Measurements from ENCODE around the gene AMMECR1.
"Not testable (repeated sequence)": the region's sequence is repeated elsewhere in the genome, so short reads cannot be mapped to it uniquely, and the experiment has no call there.

AMMECR1 gene

DNA sequence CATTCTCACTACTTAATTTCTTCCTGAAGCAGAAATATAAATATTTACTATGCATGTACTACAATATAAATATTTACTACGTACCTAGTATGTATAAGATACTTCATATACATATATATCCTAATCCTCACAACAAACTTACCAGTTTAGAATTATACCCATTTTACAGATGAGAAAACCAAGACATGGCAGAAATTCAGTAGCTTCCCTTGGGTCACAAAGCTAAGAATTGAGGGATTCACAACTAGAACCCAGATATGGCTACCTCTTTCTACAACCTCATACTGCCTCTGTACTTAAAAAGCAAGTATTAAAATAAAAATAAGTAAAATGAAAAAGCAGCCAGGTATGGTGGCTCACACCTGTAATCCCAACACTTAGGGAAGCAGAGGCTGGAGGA lies 65.9 kb downstream of the AMMECR1 start:
- no peak for DNase-seq

DNA sequence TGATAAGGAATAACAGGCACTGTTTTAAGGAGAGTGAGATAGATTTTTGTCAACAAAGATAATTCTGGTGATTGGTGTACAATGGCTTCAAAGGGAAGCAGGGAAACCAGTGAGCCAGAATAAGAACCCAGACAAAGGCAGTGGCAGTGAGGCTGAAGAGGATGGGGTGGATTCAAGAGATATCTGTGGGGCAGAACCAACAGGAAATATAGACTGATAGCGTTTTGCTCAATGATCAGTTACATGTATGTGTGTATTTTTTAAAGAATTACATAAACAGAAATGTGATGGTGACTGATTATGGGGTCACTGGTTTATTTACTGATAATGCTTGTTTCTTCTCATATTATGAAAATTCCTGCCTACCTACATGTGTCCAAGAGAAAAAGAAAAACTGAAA lies 66.4 kb downstream of the AMMECR1 start:
- no peak for DNase-seq

DNA sequence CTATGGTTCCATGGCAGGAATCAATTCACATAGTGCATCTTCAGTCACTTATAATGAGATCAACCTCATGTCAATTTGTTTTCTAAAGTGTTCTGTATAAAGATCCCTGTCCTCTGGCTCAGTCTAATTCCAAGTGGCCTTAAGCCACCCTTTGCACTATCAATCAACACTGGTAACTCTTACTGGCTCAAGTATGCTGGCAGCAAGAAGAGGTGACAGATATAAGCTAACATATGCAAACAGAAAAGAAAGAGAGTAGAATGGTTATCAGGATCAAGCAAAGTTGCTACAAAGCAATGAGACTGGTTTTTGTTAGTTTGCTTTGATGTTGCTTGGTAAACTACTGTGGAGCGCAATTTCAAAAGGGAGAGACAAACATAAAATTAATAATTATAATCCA lies 67.0 kb downstream of the AMMECR1 start:
- no peak for DNase-seq

DNA sequence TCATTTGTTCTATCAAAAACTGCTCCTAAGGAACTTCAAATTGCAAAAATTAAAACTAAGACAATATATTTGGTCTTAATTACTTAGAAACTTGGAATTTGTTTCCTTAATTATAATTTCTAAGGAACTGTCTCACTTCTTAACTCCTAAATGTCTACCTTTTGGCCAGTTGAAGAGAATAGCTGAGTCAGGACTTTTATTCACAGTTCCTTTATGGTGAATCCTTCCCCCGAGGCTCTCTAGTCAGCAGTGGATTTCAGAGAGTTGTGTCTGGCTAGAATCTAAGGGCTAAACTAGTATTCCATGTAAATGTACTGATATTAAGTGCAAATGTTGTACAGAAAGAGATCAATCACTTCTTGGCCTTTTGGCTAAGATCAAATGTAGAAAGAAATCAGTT lies 69.3 kb downstream of the AMMECR1 start:
- no peak for DNase-seq

DNA sequence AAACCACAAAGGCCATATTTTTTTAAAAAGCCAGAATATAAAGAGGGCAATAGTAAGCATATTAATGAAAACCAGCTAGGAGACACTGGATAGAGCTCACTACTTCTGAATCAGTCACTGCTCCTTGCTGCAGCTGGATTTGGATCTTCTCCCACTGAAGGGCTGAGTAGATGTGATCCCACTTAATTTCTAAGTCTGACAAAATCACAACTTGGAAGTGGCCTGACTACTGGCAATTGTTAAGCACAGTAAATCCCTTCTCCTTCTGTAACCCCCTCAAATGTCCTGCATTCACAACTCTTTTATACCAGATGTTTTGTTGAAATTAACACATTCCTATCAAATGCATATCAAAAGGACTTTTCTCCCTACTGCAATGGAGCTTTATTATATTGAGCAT lies 72.9 kb downstream of the AMMECR1 start:
- DNase-seq: no peak

DNA sequence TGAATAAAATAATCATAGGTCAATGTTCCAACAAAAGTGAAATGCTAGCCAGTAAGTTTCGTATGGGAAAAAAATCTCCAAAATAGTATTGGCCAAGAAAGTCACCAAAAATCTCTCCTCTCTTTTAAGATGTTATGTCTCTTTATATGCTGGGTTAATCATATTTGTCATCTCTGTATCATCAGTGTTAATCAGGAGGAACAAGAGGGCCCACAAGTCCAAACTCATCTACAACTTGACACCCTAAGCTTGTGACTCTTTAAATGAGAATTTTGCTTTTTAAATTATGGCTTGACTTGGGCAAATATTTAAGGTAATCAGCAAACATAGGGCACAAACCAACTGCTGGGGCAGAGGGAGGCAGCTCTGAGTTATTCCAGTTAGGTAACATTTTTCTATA lies 75.5 kb downstream of the AMMECR1 start:
- no peak for DNase-seq

DNA sequence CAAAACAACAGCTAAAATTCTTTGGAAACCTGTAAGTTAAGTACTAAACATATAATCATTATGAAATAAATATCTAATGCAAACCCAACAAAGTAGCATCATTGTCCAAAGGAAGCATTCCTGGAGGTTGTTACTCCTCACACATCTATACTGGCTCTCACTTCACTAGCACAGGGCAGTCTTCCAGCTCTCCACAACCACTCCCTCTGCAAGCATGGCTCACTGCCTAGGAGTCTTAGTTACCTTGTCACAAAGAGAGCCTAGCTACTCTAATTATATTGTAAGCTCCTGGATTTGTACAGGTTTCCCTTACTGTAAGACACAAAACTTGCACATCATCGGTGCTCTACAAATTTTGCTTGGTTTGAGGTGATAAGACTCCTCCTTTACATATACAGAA lies 76.1 kb downstream of the AMMECR1 start:
- no peak for DNase-seq

DNA sequence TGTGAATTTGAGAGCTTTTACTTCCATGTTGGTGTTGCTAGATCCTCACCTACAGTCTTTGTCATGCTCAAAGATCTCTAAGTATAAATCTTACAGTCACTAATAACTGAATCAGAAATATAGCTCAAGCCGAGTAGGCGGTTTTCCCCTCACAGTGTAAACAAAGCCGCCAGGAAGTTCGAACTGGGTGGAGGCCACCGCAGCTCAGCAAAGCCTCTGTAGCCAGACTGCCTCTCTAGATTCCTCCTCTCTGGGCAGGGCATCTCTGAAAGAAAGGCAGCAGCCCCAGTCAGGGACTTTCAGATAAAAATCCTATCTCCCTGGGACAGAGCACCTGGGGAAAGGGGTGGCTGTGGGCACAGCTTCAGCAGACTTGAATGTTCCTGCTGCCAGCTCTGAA lies 79.6 kb downstream of the AMMECR1 start:
- DNase-seq: peak; percentile 46 to 62

DNA sequence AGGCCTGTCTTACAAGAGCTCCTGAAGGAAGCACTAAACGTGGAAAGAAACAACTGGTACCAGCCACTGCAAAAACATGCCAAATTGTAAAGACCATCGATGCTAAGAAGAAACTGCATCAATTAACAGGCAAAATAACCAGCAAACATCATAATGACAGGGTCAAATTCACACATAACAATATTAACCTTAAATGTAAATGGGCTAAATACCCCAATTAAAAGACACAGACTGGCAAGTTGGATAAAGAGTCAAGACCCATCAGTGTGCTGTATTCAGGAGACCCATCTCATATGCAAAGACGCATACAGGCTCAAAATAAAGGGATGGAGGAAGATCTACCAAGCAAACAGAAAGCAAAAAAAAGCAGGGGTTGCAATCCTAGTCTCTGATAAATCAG lies 86.4 kb downstream of the AMMECR1 start:
- DNase-seq: not testable (repeated sequence)

DNA sequence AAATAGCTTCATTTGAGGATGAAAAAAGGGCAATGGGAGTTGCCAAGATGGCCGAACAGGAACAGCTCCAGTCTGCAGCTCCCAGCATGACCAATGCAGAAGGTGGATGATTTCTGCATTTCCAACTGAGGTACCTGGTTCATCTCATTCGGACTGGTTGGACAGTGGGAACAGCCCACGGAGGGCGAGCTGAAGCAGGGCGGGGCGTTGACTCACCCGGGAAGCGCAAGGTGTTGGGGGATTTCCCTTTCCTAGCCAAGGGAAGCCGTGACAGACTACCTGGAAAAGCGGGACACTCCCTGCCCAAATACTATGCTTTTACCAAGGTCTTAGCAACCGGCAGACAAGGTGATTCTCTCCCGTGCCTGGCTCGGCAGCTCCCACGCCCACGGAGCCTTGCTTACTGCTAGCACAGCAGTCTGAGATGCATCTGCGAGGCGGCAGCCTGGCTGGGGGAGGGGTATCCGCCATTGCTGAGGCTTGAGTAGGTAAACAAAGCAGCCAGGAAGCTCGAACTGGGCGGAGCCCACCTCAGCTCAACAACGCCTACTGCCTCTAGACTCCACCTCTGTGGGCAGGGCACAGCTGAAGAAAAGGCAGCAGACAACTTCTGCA lies 88.3 kb downstream of the AMMECR1 start:
- DNase-seq: peak; percentile 82

DNA sequence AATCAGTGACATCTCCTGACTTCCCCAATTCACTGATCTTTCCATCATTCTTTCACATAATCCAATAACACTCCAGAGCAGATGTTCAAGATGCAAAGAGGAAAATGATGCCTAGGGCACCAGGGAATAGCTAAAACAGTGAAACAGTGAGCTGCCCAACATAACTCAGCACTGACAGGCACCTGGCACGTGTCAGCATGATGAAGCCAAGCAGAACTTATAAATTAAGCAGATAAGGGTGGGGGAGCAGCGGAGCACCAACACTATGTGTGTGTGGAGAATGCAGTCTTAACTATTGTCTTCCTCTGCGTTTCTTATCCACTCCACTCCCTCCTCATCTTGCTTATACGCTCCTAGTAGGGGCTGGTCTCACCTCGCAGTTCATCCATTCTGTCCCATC lies 89.4 kb downstream of the AMMECR1 start:
- DNase-seq: no peak

DNA sequence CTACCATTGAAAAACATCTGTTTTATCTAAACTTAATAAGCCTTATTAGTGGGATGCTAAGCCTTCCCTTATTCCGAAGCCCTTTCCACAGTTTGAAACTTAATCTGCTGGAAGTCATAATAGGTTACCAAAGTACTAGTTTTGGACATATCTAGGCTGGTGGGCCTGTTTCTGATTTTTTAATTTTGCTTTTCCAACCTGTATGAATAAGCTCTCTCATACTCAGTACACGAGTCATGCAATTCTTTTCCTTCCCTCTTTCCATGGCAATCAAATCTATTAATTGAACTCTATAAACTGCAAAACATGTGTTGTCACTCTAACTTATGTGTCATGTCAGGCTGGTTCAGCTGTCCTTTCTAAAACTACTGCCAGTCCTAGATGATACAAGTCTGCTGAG lies 91.0 kb downstream of the AMMECR1 start:
- no peak for DNase-seq

DNA sequence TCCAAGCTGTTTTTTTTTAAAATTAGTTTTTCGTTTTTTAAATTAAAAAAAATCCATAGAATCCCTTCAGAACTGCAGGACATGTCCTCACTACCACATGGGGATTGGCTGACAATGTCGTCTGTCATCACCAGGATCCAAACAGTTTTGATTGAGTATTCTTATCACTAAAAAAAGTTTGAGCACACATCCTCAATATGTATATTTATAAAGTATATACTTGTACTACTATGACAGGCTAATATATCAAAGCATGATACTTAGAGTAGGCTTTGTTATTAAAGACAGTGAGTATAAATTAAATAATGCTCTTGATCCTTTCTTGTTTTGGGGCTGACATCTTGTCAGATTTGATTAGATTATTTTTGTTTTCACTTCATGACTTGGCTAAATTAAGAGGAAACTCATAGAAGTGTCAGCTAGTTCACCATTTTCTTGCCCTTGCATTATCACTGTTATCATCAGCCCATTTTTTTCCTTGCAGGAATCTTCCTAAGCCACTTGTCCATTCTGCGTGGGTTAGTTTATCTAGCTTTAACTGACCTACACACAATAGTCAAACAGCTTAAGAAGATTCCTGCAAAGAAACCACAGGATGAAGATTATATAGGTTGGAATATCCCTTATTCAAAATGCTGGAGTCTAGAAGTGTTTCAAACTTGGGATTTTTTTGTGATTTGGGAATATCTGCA lies 92.8 kb downstream of the AMMECR1 start:
- no peak for DNase-seq

DNA sequence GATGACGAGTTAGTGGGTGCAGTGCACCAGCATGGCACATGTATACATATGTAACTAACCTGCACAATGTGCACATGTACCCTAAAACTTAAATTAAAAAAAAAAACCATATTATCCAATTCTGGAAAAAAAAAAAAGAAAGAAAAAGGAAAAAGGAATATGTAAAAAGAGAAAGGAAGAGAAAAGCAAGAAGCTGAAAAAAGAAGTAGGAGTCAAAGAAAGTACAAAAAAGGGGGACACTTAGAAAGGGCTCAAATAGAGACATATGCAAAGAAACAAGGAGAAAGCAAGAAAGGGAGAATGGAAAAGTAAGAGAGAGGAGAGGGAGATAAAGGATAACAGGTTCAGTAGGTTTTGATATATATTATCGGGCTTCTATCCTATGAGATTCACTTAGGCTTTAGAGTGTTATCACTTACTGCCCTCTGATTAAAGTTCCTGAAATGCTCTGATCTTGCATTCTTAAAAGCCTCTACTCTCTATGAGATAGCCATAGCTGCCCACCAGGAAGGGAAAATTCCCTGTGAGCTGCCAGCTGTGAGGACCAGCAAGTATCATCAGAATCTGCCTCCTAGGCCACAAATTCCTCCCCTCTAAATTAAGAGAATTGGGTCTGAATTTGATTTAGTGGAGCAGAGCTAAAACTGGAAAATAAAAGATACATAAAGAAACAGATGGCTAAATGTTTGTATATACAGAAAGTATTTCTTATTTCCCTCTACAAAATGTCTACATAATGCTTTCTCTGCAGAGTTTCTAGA lies 95.2 kb downstream of the AMMECR1 start:
- DNase-seq: no peak

DNA sequence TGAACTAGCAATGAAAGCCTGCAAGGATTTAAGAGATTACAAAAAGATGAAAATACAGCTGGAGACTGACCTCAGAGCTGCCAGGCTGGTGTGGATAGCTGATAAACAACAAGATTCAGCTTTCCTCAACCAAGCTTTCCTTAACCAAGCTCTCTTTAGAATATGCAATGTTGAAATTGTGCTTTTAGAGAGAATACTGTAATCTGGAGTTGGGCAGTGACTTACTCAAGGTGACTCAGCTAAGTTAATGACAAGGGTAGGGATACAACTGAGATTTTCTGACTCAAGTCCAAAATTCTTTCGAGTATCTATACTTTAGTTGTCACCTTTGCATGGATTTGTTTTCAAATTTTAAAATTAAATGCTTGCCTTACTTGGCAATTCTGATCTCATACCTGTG lies 98.0 kb downstream of the AMMECR1 start:
- no peak for DNase-seq

DNA sequence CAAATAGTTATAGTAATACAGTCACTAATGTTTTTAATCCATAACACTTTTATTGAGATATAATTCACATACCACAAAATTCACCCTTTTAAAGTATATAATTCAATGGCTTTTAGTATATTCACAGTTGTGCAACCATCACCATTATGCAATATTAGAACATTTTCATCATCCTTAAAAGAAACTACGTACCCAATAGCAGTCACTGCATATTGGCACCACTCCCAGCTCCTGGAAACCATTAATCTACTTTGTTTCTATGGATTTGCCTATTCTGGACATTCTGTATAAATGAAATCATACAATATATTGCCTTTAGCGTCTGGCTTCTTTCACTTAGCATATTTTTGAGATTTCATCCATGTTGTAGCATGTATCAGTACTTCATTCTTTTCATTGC lies 99.3 kb downstream of the AMMECR1 start:
- no peak for DNase-seq

DNA sequence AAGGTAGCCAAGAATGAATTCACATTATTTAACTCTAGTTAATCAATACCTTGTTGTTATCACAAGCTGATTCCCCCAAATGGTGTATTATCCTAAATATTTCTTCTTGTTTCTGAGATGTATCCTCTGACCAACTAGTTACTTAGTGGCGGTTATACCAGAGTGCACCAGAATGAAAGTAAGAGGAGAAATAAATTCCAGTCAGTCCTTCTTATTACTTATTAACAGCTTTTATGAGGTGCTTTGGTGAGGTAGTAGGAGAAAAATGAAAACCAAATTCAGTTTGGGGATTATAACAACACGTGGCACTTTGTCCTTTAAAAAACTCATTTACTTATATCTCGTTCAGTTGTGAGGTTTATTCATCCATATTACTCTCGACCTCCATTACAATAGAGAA lies 101.9 kb downstream of the AMMECR1 start:
- DNase-seq: no peak

DNA sequence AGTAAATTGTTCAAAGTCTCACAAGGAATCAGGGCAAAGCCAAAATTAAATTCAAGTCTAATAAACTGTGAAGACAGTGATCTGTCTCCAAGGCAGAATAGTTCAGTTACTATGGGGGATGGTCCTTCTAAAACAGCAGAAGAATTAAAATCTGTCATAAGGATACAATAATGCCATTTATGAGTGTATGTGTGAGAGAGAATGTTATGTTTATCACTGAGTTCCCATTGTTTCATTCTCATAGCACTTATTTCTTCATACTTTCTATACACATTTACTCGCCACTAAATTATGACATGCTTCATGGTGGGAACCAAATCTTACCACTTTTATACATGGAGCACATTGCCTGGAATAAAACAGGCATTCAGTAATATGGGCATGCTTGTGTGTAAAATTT lies 102.5 kb downstream of the AMMECR1 start:
- DNase-seq: no peak

DNA sequence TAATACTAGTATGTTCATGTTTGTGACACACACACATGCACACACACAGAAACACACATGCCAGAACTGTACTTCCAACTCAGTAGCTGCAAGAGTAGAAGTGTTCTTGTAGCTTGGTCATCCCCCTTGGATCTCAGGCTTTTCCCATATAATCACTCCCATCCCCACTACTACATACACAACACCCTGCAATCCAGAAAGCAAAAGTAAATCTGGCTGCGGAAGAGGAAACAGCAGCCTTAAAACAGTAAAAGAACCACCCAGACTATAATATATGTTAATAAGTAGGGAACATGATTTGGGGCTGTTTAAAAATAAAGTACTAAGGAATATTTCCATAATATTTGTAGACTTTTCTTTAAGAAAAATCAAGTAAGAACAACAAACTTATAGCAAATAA lies 103.2 kb downstream of the AMMECR1 start:
- no peak for DNase-seq

DNA sequence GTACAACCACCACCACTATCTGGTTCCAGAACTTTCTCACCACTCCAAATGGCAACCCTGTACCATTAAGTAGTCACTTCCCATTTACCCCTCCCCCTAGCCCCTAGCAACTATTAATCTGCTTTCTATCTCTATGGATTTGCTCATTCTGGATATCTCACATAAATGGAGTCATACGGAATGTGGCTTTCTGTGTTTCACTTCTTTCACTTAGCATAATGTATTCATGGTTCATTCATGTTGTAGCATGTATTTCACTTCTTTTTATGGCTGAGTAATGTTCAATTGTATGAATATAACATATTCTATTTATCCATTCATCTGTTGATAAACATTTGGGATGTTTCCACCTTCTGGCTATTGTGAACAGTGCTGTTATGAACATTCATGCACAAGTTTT lies 104.7 kb downstream of the AMMECR1 start:
- DNase-seq: no peak

DNA sequence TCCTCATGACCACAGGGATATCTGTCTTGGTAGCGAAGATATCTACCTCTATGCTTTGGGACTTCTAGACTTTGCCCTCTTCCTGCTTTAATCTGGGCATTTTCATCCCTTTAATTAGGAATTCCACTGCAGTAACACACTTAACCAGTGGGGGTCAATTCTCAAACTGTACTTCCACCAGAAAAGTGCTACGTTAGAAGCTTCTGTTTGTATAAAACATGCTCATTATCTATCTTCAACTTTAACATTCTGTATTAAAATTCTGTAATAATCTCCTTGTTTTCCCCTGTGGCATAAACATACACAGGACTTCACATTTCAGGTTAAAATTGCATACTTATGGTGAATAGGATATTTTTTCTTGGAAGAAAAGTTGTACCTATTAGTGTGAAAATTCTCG lies 105.6 kb downstream of the AMMECR1 start:
- no peak for DNase-seq

DNA sequence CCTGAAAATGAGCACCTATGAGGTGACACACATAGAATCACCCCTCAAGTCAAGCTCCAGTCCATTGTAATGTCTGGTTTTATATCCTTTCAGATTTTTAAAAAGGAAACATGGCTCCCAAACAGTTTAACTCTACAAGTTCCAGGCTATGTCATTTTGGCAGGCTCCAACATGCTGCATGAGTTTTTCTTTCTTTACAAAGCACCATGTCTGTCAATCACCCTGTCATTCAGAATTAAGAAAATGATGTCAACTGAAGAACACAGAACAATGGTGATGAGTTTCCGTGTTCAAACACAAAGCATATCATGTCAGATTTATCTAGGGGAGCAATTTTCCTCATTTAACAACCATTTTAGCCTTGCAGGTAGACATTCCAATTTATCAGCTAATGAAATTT lies 106.5 kb downstream of the AMMECR1 start:
- no peak for DNase-seq

DNA sequence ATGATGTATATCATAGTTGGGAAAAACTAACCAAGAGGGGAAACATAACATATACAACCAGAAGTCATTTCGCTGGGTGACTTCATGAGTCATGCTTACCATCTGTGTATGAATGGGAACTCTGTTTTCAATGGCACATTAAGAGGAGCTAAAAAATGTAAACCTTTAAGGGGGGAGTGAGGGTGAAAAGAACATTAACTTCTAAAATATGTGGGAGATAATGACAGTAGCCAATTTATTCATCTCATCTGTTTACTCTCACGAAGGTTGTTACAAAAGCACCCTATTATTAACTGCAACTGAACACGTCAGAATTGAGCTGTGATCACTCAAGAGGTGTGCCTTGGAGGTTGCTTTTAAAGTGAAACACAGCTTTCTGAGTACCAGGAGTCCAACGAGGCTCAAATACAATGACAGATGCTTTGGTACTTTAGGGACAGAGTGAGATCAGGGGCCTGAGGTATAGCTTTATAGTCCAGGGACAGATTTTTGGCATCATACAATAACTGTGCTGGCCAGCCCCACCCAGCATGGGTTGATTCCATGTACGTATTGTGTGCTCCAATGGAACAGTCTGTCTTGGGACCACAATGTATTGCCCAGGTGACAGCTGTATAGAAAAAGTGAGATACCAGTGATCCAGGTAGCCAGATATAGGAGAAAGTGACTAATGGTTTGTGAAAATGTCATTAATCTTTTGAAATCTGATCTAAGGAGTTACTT lies 107.3 kb downstream of the AMMECR1 start:
- DNase-seq: no peak

DNA sequence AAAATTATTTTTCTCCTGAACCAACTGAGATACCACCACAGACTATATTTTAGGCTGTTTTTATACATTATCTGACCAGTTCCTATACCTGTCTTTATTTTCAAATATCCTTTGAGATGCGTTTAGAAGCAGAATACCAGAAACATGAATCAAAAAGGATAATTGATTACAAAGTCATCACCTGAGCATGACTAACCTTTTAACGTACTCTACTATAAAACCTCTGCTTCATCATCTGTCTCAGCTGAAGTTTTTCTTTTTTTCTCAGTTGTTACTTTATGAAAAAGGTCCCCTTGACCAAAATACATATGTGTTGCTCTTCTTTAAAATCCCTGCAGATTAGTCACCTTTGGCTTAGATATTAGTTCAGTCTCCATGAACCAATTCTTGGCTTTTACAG lies 109.8 kb downstream of the AMMECR1 start:
- DNase-seq: no peak

All from CD4-positive, alpha-beta T cell treated with Interleukin-1 beta for 1 hour (primary cell).